NCI-H460 (cell line): Measurements from ENCODE around the gene FAM171A1. TPM values are rescaled to one million over a fixed set of nuclear protein-coding genes. Genes with fewer than 3 reads are reported as not detected.

Source experiments
- DNase-seq: peaks from one replicate; pipeline ENCODE4 v3.0.0-alpha.2; 2016; ENCODE audit warnings: low read depth; ENCODE audit errors: extremely low read depth
- total RNA-seq: library from RNA; depleted of rRNA; stranded (reverse); fragments of >200 nt; shearing (Covaris generic); gene quantifications from 2 replicates; pipeline ENCODE4 v1.2.3, GENCODE V29; 2014

The FAM171A1 gene
- total RNA-seq, 1 experiment from 2014 or later: 8.3 TPM

DNA sequence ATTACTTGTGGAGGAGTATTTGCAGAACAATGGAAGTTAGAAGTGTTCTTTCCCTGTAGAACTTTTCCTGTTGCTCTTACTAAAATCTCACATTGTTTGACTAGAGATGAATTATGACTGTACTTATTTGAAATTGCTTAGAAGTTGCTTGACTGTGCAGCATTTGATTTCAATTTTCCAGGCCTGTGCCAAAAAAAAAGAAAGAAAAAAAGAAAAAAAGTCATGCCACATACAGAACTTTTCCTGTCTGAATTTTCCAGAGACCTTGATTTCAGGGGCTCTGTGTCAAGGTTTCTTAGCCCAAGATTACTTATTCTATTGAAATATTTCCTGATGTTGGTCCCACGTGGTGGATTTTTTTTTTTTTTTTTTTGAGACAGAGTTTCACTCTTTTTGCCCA is 3.5 kb upstream of the FAM171A1 start:
- DNase-seq: no peak

DNA sequence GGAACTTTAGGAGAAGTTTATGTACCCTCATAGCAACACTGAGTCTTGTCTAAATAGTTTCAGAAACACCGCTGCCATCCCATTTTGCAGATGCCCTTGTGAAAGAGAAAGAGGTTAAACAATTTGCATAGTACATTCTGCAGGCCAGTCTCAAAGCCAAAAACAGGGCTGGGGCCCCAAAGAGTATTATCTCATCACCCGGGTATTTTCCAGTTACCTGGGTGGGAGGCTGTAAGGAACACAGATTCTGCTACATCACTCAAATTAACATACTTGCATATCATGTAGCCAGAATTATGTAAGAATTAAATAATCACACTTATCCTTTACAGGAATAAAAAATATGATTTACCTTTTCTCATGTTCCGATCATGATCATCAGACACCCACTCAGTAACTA is 3.1 kb upstream of the FAM171A1 start:
- DNase-seq: no peak

DNA sequence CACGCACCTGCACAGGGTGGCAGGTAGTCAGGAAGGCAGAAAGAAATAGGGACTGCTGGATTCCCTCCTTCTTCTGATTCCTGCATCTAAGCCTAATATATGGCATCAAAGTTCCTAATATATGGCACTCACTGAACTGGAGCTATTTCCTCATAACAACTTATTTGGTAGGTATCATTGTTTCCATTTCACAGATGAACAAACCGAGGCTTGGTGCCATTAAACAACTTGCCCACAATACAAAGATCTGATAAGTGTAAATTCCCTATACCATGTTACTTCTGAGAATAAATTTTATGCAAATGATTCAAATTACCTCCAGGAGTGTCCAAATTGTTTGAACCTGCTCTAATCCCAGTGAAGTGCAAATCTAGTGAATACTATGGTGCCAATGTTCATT is 2.1 kb upstream of the FAM171A1 start:
- DNase-seq: no peak

GRCh38 chr10:15370212-15370855 is 755 bp downstream of the FAM171A1 start:
- DNase-seq: no peak

DNA sequence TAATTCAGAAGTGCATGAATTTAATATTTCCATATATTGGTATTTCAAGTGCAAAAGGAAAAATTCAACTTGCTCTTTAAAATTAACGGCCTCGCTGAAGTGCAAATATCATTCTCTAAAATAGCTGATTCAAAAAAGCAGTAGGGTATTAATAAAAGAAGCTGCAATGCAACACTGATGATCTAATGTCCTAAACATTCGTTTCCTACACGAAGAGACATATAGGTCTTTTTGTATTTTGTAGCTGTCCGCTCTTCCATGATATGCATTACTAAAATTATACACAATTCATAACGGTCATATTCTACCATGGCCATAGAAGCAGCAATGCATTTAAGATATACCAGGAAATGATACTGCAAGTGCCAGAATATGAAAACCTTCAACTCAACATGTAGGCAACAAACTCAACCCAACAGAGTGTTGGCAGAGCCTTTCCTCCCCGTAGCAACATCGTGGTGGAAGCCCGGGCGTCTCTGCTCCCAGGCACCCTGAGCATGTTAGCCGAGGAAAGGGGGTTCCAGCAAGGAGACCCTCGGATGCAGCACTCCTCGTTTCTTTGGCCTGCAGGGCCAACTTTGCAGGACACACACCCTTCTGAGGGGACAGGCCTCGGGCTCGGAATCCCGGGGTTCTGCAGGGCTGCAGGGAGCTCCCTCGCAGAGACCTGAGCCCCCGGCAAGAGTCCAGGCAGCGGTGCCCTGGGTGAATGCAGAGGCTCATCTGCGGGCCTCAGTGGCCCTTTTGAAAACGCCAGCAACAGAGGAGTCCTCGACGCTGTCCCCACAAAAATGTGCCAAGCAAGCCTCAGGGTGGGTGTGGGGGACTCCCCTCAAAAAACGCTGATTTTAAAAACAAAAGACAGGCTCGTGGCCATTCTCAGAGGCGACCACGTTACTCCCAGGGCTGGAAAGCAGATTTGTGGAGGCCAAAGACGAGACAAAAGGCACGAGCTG is 1.6 kb downstream of the FAM171A1 start:
- DNase-seq: no peak

- DNase-seq: no peak
Observed at GRCh38 chr10:15368101-15368855, 2.8 kb downstream of the FAM171A1 start.

DNA sequence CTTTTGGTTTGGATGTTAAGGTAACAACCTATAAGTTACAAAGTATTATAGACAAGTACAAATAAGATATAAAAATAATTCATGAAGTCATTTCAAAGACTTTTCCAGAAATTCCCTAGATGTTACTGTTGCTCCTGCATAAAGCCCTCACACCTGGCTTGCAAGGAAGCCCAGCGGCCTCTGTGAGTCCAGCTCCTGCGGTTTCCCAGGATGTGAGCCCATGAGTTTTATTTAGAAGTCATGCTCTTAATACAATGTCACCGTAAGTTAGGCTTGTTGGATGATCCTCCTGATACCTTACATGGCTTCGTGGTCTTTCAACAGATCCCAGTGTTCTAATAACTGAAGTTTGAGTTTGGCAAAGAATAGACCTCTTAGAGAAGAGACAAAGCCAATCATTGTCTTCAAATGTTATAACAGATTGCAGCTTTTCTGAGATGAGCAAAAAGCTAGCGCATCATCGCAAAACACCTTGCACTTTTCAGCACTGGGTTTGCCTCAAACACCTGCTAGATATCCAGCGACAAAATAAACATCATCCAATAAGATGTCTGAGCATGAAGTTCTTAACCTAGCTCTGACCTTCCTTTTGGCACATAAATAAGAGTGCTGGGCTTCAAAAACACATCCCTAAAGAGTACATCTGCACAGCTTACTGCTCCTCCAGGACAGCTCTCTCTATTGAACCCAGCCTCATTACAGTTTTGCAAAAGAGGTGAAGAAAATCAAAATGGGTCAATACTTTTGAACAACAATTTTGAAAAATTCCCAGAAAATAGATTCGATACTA is 3.6 kb downstream of the FAM171A1 start:
- no peak for DNase-seq

- DNase-seq: no peak
Observed at GRCh38 chr10:15365692-15366091, 5.4 kb downstream of the FAM171A1 start.

GRCh38 chr10:15364001-15364400 is 7.1 kb downstream of the FAM171A1 start:
- DNase-seq: no peak

GRCh38 chr10:15363031-15363430 is 8.1 kb downstream of the FAM171A1 start:
- DNase-seq: no peak

- DNase-seq: no peak
Observed at GRCh38 chr10:15361131-15361530, 10.0 kb downstream of the FAM171A1 start.

- DNase-seq: no peak
Observed at GRCh38 chr10:15360566-15360965, 10.5 kb downstream of the FAM171A1 start.

DNA sequence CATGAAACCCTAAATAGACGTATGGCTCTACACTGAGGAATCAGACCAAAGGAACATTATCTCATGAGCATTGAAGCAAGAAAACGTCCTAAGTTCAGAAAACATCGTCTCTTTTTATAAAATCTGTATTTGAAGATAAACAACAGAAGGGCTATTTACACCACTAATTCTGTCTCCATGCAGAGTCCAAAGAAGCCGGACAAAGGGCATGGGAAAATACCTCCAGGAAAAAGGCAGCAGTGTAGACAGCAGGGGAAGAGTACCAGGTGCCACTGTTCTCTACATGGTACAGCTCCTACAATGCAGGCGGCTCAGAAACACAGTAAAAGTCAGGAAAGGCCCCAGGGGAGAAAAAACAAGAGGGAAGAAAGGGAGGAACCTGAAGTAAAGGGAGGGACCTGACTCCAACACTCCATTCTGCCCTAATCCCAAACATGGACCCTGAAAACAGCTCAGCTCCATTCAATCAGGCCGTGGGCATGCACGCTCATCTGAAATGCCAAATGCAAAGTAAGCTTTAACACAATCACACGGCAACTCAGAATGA is 17.5 kb downstream of the FAM171A1 start:
- no peak for DNase-seq

GRCh38 chr10:15352836-15353235 is 18.3 kb downstream of the FAM171A1 start:
- DNase-seq: no peak

GRCh38 chr10:15352201-15352600 is 18.9 kb downstream of the FAM171A1 start:
- DNase-seq: no peak

- no peak for DNase-seq
Observed at GRCh38 chr10:15351099-15351820, 19.8 kb downstream of the FAM171A1 start.

DNA sequence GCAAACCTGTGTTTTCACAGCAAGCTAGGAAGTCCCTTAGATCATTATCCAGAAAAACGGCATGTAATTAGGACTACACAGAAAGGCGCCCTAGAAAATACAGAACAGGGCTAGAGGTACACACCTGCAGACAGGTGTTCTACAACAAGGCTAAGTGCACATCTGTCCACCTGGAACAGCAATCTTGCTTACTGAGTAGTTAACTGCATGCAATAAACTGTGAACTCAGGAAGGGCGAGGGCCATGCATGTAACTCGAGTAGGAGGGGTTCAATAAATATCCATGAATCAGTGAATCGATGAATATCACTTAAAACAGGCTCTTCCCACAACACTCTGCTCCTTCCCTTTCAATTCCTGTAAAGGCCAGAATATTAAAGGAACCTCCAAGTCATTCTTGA is 22.0 kb downstream of the FAM171A1 start:
- DNase-seq: no peak

DNA sequence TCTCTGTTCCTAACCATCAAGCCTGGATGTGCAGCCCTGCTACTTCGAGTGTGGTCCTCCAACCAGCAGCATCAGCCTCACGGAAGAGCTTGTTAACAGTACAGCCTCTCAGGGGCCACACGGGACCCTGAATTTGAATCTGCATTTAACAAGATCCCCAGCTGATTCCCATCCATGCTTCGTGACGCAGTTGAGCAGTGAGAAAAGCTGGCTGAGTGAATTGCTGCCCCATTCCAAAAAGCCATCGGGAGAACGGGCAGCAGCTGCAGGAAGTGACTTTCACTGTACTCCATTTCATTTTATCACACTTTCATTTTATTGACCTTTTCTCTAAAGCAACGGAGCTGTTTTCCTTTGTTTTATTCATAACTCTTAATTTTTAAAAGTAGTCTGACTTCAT is 22.5 kb downstream of the FAM171A1 start:
- no peak for DNase-seq

- no peak for DNase-seq
Observed at GRCh38 chr10:15347150-15347549, 23.9 kb downstream of the FAM171A1 start.
